GM12878 (cell line): Measurements from ENCODE around the gene TM4SF4. TPM values are rescaled to one million over a fixed set of nuclear protein-coding genes. Genes with fewer than 3 reads are reported as not detected.
A peak's percentile ranks its signal among the peaks of the same experiment; 100 is the strongest.

ENCODE experiments used
- ATAC-seq: fragments of 200-7000 bp; cut with Tn5 transposase; 3 replicates; pipeline ENCODE4 v1.9.1; 2020; ENCODE audit warnings: mild to moderate bottlenecking, moderate library complexity
- BruUV-seq: library from RNA; stranded (reverse); fragments of 400-500 nt; replicated peaks from 2 replicates; lab custom pipeline; 2021; lab: Mats Ljungman, UMichigan
- CTCF ChIA-PET: fragments of 300-600 bp; sonication (Branson Sonifier 250); formaldehyde crosslinking; extraction: SDS; loops from one replicate; lab custom pipeline; 2021; ENCODE audit warnings: inconsistent platforms; lab: Yijun Ruan, JAX
- POLR2A ChIA-PET: fragments of 350-600 bp; formaldehyde crosslinking; extraction: SDS; loops from one replicate; lab custom pipeline; 2021; ENCODE audit warnings: inconsistent platforms; lab: Charles Lee
- RAD21 ChIA-PET: fragments of 300-600 bp; sonication (Branson Sonifier 250); formaldehyde crosslinking; loops from one replicate; lab custom pipeline; 2023; ENCODE audit warnings: antibody characterized with exemption; ENCODE audit not compliant: unreplicated experiment; lab: Charles Lee
- SMC1A ChIA-PET: fragments of 300-600 bp; sonication (Branson Sonifier 250); formaldehyde crosslinking; loops from one replicate; lab custom pipeline; 2023; ENCODE audit not compliant: unreplicated experiment, uncharacterized antibody; lab: Charles Lee
- DNase-seq: peaks from one replicate; pipeline ENCODE4 v3.0.0-alpha.2; 2011; ENCODE audit warnings: low read depth, low spot score
- FAIRE-seq: peaks from 3 replicates; lab custom pipeline; 2011; peaks lifted over from hg19 to GRCh38; lab: Jason Lieb, UNC
- H2AFZ ChIP-seq: 2 replicates; pipeline ENCODE4 v1.6.0; 2011; ENCODE audit warnings: low read depth, low read length, control low read depth; ENCODE audit not compliant: control insufficient read depth
- H3K27ac ChIP-seq: 2 replicates; pipeline ENCODE4 v1.5.1; 2011; ENCODE audit warnings: control low read depth; ENCODE audit not compliant: control insufficient read depth, insufficient read depth
- H3K27me3 ChIP-seq, 2 experiments: replicated peaks in 1 of 2; 2 replicates each; pipeline versions ENCODE4 v1.6.0 to v1.6.1; 2011; ENCODE audit warnings: low read length in 1 of 2; ENCODE audit not compliant: control insufficient read depth in 2 of 2, insufficient read depth in 2 of 2
- H3K36me3 ChIP-seq, 2 experiments: 2 replicates each; pipeline ENCODE4 v1.5.1; 2011; ENCODE audit warnings: low read length in 1 of 2; ENCODE audit not compliant: control insufficient read depth in 2 of 2, insufficient read depth in 2 of 2
- H3K4me1 ChIP-seq: 2 replicates; pipeline ENCODE4 v1.6.1; 2011; ENCODE audit warnings: mild to moderate bottlenecking, low read length, moderate library complexity, mixed read lengths; ENCODE audit not compliant: control insufficient read depth, insufficient read depth
- H3K4me2 ChIP-seq: 2 replicates; pipeline ENCODE4 v1.6.0; 2011; ENCODE audit warnings: control low read depth; ENCODE audit not compliant: control insufficient read depth, insufficient read depth
- H3K4me3 ChIP-seq: fragments of 200-600 bp; sonication (generic); 2 replicates; pipeline ENCODE4 v1.5.1; 2016
- H3K79me2 ChIP-seq: 2 replicates; pipeline ENCODE4 v1.6.0; 2011; ENCODE audit warnings: low read length; ENCODE audit not compliant: control insufficient read depth, insufficient read depth
- H3K9ac ChIP-seq: 2 replicates; pipeline ENCODE4 v1.8.0; 2011; ENCODE audit warnings: low read length, control low read depth, mixed read lengths; ENCODE audit not compliant: control insufficient read depth, insufficient read depth
- H3K9me3 ChIP-seq: replicated peaks from 3 replicates; pipeline ENCODE4 v1.5.1; 2011; ENCODE audit warnings: mild to moderate bottlenecking, low read length; ENCODE audit not compliant: control insufficient read depth, insufficient read depth
- H4K20me1 ChIP-seq: 2 replicates; pipeline ENCODE4 v1.6.0; 2011; ENCODE audit not compliant: control insufficient read depth, insufficient read depth
- BRCA1 ChIP-seq: IDR thresholded peaks from 2 replicates; pipeline ENCODE4 v1.6.1; 2011; ENCODE audit warnings: low read depth, low read length, improper control_type of control experiment
- CHD4 ChIP-seq: fragments of 200-600 bp; sonication (generic); IDR thresholded peaks from 2 replicates; pipeline ENCODE4 v1.6.1; 2016; ENCODE audit warnings: mild to moderate bottlenecking
- CREB1 ChIP-seq: IDR thresholded peaks from 2 replicates; pipeline ENCODE4 v1.6.1; 2012; ENCODE audit warnings: low read depth, mild to moderate bottlenecking, inconsistent platforms
- GABPA ChIP-seq: IDR thresholded peaks from 2 replicates; pipeline ENCODE4 v1.6.1; 2014; ENCODE audit warnings: antibody characterized with exemption, low read depth, mild to moderate bottlenecking, inconsistent platforms
- HDAC2 ChIP-seq: fragments of 200-600 bp; sonication (generic); IDR thresholded peaks from 2 replicates; pipeline ENCODE4 v1.6.1; 2017
- IKZF2 ChIP-seq, 2 experiments: fragments of 450-650 bp; IDR thresholded peaks; 2 replicates each; pipeline ENCODE4 v1.6.1; 2017; ENCODE audit warnings: mild to moderate bottlenecking in 2 of 2, moderate library complexity in 2 of 2
- JUND ChIP-seq: IDR thresholded peaks from 2 replicates; pipeline ENCODE4 v1.6.1; 2012; ENCODE audit warnings: low read depth, mild to moderate bottlenecking, low read length, improper control_type of control experiment, moderate library complexity
- MAX ChIP-seq: IDR thresholded peaks from 2 replicates; pipeline ENCODE4 v1.6.1; 2012; ENCODE audit warnings: low read depth, low read length, improper control_type of control experiment
- MEF2B ChIP-seq: fragments of 450-650 bp; IDR thresholded peaks from 2 replicates; pipeline ENCODE4 v1.6.1; 2018; ENCODE audit warnings: mild to moderate bottlenecking, moderate library complexity; ENCODE audit not compliant: partially characterized antibody, poor library complexity, severe bottlenecking
- NR2C1 ChIP-seq: fragments of 450-650 bp; IDR thresholded peaks from 2 replicates; pipeline ENCODE4 v1.6.1; 2017; ENCODE audit warnings: antibody characterized with exemption, mild to moderate bottlenecking, moderate library complexity
- POLR2A ChIP-seq: IDR thresholded peaks from 2 replicates; pipeline ENCODE4 v1.6.1; 2011; ENCODE audit warnings: low read depth, mild to moderate bottlenecking, low read length
- POLR2AphosphoS5 ChIP-seq: IDR thresholded peaks from 2 replicates; pipeline ENCODE4 v1.6.1; 2011; ENCODE audit warnings: mild to moderate bottlenecking, low read length, inconsistent platforms
- RBBP5 ChIP-seq: fragments of 200-600 bp; sonication (generic); conservative IDR thresholded peaks from 2 replicates; pipeline ENCODE4 v1.6.1; 2016
- REST ChIP-seq: IDR thresholded peaks from 2 replicates; pipeline ENCODE4 v1.6.1; 2012; ENCODE audit warnings: mild to moderate bottlenecking, low read depth, low read length
- SMAD1 ChIP-seq: fragments of 450-650 bp; IDR thresholded peaks from 2 replicates; pipeline ENCODE4 v1.6.1; 2018; ENCODE audit warnings: mild to moderate bottlenecking, low read depth; ENCODE audit not compliant: partially characterized antibody
- ZBTB33 ChIP-seq: fragments of 450-650 bp; IDR thresholded peaks from 2 replicates; pipeline ENCODE4 v1.6.1; 2017; ENCODE audit warnings: mild to moderate bottlenecking
- ZNF207 ChIP-seq: fragments of 450-650 bp; IDR thresholded peaks from 2 replicates; pipeline ENCODE4 v1.6.1; 2014; ENCODE audit warnings: antibody characterized with exemption, mild to moderate bottlenecking, borderline replicate concordance
- WGBS: methylation state at CpG from one replicate; pipeline ENCODE4 v1.1.6; 2016; ENCODE audit warnings: low lambda C conversion rate; ENCODE audit not compliant: insufficient replicate concordance, insufficient coverage; ENCODE audit errors: missing lambda C conversion rate; 5-methylcytosine and 5-hydroxymethylcytosine counted together
- in situ Hi-C: fragments of 300-500 bp; cut with MboI; formaldehyde crosslinking; loops from 9 replicates; pipeline ENCODE4 v1.14.3; 2018; ENCODE audit warnings: mixed read lengths
- intact Hi-C: fragments of 100-400 bp; cut with micrococcal nuclease; formaldehyde crosslinking; loops from one replicate; pipeline ENCODE4 v1.14.2; 2022; ENCODE audit not compliant: unreplicated experiment
- polyA plus RNA-seq, 11 experiments: library from polyadenylated mRNA; depleted of rRNA in 4 of 11; unstranded in 6 of 11; stranded (reverse) in 5 of 11; fragments of >200 nt; fragmentation: Nextera tagmentation in 4 of 11; fragmentation: Illumina TruSeq in 1 of 11; extraction: Ambion mirVana in 4 of 11; extraction: Trizol in 1 of 11; gene quantifications; 1 replicate in 1 of 11; 2 replicates in 10 of 11; pipeline versions ENCODE4 v1.2.1 to v1.2.3, GENCODE V29; 2011 to 2016; ENCODE audit warnings: inconsistent platforms in 2 of 11, missing spikeins in 2 of 11, low read depth in 1 of 11
- total RNA-seq, 4 experiments: library from RNA; depleted of rRNA in 3 of 4; stranded (reverse); fragments of >200 nt in 3 of 4; fragmentation: Illumina TruSeq in 1 of 4; extraction: Trizol in 1 of 4; gene quantifications; 2 replicates each; pipeline versions ENCODE4 v1.2.1 to v1.2.3, GENCODE V29; 2013 to 2021
- TF ChIP-seq, protein P1 (sequence below): fragments of 450-650 bp; IDR thresholded peaks from 2 replicates; pipeline ENCODE4 v1.6.1; 2017; ENCODE audit warnings: low read depth, mild to moderate bottlenecking, moderate library complexity

TM4SF4 gene
- total and polyA plus RNA-seq, 10 of the 15 experiments (the other 5 are each of a cell fraction or from before 2014, with no cell fraction given), result 0.06 to 1.3 TPM; not detected in 8

DNA sequence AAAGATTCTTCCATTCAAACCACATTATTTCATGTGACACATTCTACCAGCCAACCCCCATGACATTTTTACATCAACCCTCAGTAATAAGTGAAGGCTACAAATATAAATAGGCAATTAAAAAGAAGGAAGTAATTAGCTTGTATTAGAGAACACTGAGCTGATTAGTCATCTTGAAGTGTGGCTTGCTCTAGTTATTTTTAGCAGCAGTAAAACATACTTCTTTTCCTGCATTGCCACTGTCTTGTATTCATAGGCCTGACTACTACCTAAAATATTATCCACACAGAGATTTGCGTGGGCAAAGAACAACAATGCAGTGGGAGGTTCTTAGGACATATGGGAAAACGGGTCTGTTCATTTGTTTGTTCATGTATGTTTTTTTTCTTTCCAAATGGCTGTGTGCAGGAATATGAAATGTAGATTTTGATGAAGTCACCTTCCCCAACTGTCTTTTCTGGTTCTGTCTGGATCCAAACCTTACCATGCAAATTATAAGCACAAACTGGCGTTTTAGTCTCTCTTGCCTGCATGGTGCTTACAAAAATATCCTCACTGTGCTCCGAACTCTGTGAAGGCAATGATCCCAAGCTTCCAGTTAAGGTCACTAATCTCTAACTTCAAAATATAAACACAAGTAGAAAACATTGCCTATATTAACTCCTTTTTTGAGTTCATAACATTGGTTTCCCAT is 31.5 kb upstream of the TM4SF4 start:
- Histone ChIP-seq H3K79me2 (no peaks in the 10 kb centered on the region), H3K36me3 (no peaks in the 10 kb centered on the region), H3K4me3 (no peak overlapping the region), H3K9ac (no peak overlapping the region), H3K9me3 (no peaks in the 10 kb centered on the region), H3K27ac (no peak overlapping the region), H3K4me2 (no peak overlapping the region), H3K4me1 (no peaks in the 10 kb centered on the region), H2AFZ (no peak overlapping the region), H4K20me1 (no peaks in the 10 kb centered on the region), H3K27me3 (no peaks in the 10 kb centered on the region; a peak in 1 of 4 replicates)
- ATAC-seq (peak; percentile 84), DNase-seq (peak; percentile 35), FAIRE-seq (no peak)
- in situ Hi-C loops (no loop called here), intact Hi-C loops (no loop called here)
- RAD21 ChIA-PET, result interaction anchor here (0.8 to 1.9 kb wide), 5 partner anchors 25 to 217 kb away, joined by 3 to 7 read pairs (median 4); partner anchors contain the start of gene TM4SF4
- CTCF ChIA-PET, result interaction anchor here (0.8 to 1.4 kb wide), 7 partner anchors 17 to 141 kb away, joined by 3 to 5 read pairs (median 4); no protein-coding TSS in a partner anchor
- whole genome bisulfite sequencing, result 21% methylated on average over 4 of the region's 4 CpGs
- POLR2A ChIA-PET, result interaction anchor here (1.4 kb wide), 1 partner anchor 24 kb away, joined by 5 read pairs; no protein-coding TSS in a partner anchor
- SMC1A ChIA-PET, result interaction anchor here (0.6 to 2.0 kb wide), 12 partner anchors 15 to 215 kb away, joined by 3 to 14 read pairs (median 3); no protein-coding TSS in a partner anchor
- BruUV-seq, result no TSS peak
- TF ChIP-seq NR2C1, result no peak
- TF ChIP-seq RBBP5, result no peak
- TF ChIP-seq, protein P1, sequence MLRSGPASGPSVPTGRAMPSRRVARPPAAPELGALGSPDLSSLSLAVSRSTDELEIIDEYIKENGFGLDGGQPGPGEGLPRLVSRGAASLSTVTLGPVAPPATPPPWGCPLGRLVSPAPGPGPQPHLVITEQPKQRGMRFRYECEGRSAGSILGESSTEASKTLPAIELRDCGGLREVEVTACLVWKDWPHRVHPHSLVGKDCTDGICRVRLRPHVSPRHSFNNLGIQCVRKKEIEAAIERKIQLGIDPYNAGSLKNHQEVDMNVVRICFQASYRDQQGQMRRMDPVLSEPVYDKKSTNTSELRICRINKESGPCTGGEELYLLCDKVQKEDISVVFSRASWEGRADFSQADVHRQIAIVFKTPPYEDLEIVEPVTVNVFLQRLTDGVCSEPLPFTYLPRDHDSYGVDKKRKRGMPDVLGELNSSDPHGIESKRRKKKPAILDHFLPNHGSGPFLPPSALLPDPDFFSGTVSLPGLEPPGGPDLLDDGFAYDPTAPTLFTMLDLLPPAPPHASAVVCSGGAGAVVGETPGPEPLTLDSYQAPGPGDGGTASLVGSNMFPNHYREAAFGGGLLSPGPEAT, result peak; percentile 73; the same call in 1 of the 2 replicates
- no peak for TF ChIP-seq BRCA1
- TF ChIP-seq CHD4, result no peak
- no peak for TF ChIP-seq MAX
- no peak for TF ChIP-seq ZNF207
- peak; percentile 49 for TF ChIP-seq SMAD1
- TF ChIP-seq GABPA, result no peak
- TF ChIP-seq POLR2AphosphoS5, result no peak
- TF ChIP-seq CREB1, result no peak
- no peak for TF ChIP-seq HDAC2
- TF ChIP-seq REST, result no peak
- peak; percentile 74 to 76; a peak in 3 of 4 replicates for TF ChIP-seq IKZF2 (IDR thresholded peaks at IDR 0.05)
- TF ChIP-seq POLR2A, result no peak
- TF ChIP-seq ZBTB33, result no peak
- TF ChIP-seq JUND, result no peak
- TF ChIP-seq MEF2B, result peak; percentile 94
